Measurements from ENCODE around the gene SSBP2.
"Not testable (repeated sequence)": the region's sequence is repeated elsewhere in the genome, so short reads cannot be mapped to it uniquely, and the experiment has no call there.

Gene SSBP2

GRCh38 chr5:81639556-81639955, 111.3 kb downstream of the SSBP2 start:
- Histone ChIP-seq H3K36me3 (ENCODE audit: control insufficient read depth, insufficient read depth, low read length) (no peaks in the 10 kb centered on the region), H3K27me3 (ENCODE audit: control insufficient read depth, insufficient read depth, low read length) (no peaks in the 10 kb centered on the region), H3K4me3 (ENCODE audit: low read length) (no peak overlapping the region), H3K9ac (ENCODE audit: low read length) (no peak overlapping the region), H3K4me1 (ENCODE audit: control insufficient read depth, insufficient read depth, low read length) (no peaks in the 10 kb centered on the region), H3K9me3 (ENCODE audit: control insufficient read depth, low read length) (no peaks in the 10 kb centered on the region)

- Histone ChIP-seq H3K27me3 (ENCODE audit: control insufficient read depth, insufficient read depth, low read length) (no peaks in the 10 kb centered on the region), H3K9ac (ENCODE audit: low read length) (no peak overlapping the region), H3K4me1 (ENCODE audit: control insufficient read depth, insufficient read depth, low read length) (no peaks in the 10 kb centered on the region), H3K36me3 (ENCODE audit: control insufficient read depth, insufficient read depth, low read length) (no peaks in the 10 kb centered on the region), H3K9me3 (ENCODE audit: control insufficient read depth, low read length) (no peaks in the 10 kb centered on the region), H3K4me3 (ENCODE audit: low read length) (no peak overlapping the region)
Observed at GRCh38 chr5:81638471-81638870, 112.4 kb downstream of the SSBP2 start.

GRCh38 chr5:81633891-81634290, 117.0 kb downstream of the SSBP2 start:
- Histone ChIP-seq H3K36me3 (ENCODE audit: control insufficient read depth, insufficient read depth, low read length) (no peaks in the 10 kb centered on the region), H3K27me3 (ENCODE audit: control insufficient read depth, insufficient read depth, low read length) (no peaks in the 10 kb centered on the region), H3K4me1 (ENCODE audit: control insufficient read depth, insufficient read depth, low read length) (no peaks in the 10 kb centered on the region), H3K4me3 (ENCODE audit: low read length) (no peak overlapping the region), H3K9ac (ENCODE audit: low read length) (no peak overlapping the region), H3K9me3 (ENCODE audit: control insufficient read depth, low read length) (no peaks in the 10 kb centered on the region)

- H3K9me3 ChIP-seq (ENCODE audit: control insufficient read depth, low read length): no peaks in the 10 kb centered on the region
- no peaks in the 10 kb centered on the region for H3K4me1 ChIP-seq (ENCODE audit: control insufficient read depth, insufficient read depth, low read length)
- H3K4me3 ChIP-seq (ENCODE audit: low read length): no peak overlapping the region
- no peaks in the 10 kb centered on the region for H3K36me3 ChIP-seq (ENCODE audit: control insufficient read depth, insufficient read depth, low read length)
- H3K27me3 ChIP-seq (ENCODE audit: control insufficient read depth, insufficient read depth, low read length): no peaks in the 10 kb centered on the region
- no peak overlapping the region for H3K9ac ChIP-seq (ENCODE audit: low read length)
Observed at GRCh38 chr5:81633471-81633870, 117.4 kb downstream of the SSBP2 start.

- Histone ChIP-seq H3K4me1 (ENCODE audit: control insufficient read depth, insufficient read depth, low read length) (no peaks in the 10 kb centered on the region), H3K27me3 (ENCODE audit: control insufficient read depth, insufficient read depth, low read length) (no peaks in the 10 kb centered on the region), H3K4me3 (ENCODE audit: low read length) (no peak overlapping the region), H3K9me3 (ENCODE audit: control insufficient read depth, low read length) (no peaks in the 10 kb centered on the region), H3K36me3 (ENCODE audit: control insufficient read depth, insufficient read depth, low read length) (no peaks in the 10 kb centered on the region), H3K9ac (ENCODE audit: low read length) (no peak overlapping the region)
Observed at GRCh38 chr5:81632679-81633078, 118.2 kb downstream of the SSBP2 start.

- Histone ChIP-seq H3K36me3 (ENCODE audit: control insufficient read depth, insufficient read depth, low read length) (no peaks in the 10 kb centered on the region), H3K4me1 (ENCODE audit: control insufficient read depth, insufficient read depth, low read length) (no peaks in the 10 kb centered on the region), H3K4me3 (ENCODE audit: low read length) (no peak overlapping the region), H3K27me3 (ENCODE audit: control insufficient read depth, insufficient read depth, low read length) (no peaks in the 10 kb centered on the region), H3K9ac (ENCODE audit: low read length) (no peak overlapping the region), H3K9me3 (ENCODE audit: control insufficient read depth, low read length) (no peaks in the 10 kb centered on the region)
Observed at GRCh38 chr5:81631621-81632020, 119.3 kb downstream of the SSBP2 start.

- Histone ChIP-seq H3K9ac (ENCODE audit: low read length) (no peak overlapping the region), H3K4me1 (ENCODE audit: control insufficient read depth, insufficient read depth, low read length) (no peaks in the 10 kb centered on the region), H3K4me3 (ENCODE audit: low read length) (no peak overlapping the region), H3K36me3 (ENCODE audit: control insufficient read depth, insufficient read depth, low read length) (no peaks in the 10 kb centered on the region), H3K9me3 (ENCODE audit: control insufficient read depth, low read length) (no peaks in the 10 kb centered on the region), H3K27me3 (ENCODE audit: control insufficient read depth, insufficient read depth, low read length) (no peaks in the 10 kb centered on the region)
Observed at GRCh38 chr5:81631124-81631523, 119.8 kb downstream of the SSBP2 start.

- Histone ChIP-seq H3K9ac (ENCODE audit: low read length) (no peak overlapping the region), H3K9me3 (ENCODE audit: control insufficient read depth, low read length) (no peaks in the 10 kb centered on the region), H3K27me3 (ENCODE audit: control insufficient read depth, insufficient read depth, low read length) (no peaks in the 10 kb centered on the region), H3K4me3 (ENCODE audit: low read length) (no peak overlapping the region), H3K36me3 (ENCODE audit: control insufficient read depth, insufficient read depth, low read length) (no peaks in the 10 kb centered on the region), H3K4me1 (ENCODE audit: control insufficient read depth, insufficient read depth, low read length) (no peaks in the 10 kb centered on the region)
Observed at GRCh38 chr5:81630684-81631083, 120.2 kb downstream of the SSBP2 start.

GRCh38 chr5:81629986-81630385, 120.9 kb downstream of the SSBP2 start:
- H3K9me3 ChIP-seq (ENCODE audit: control insufficient read depth, low read length): no peaks in the 10 kb centered on the region
- H3K27me3 ChIP-seq (ENCODE audit: control insufficient read depth, insufficient read depth, low read length): no peaks in the 10 kb centered on the region
- H3K4me3 ChIP-seq (ENCODE audit: low read length): no peak overlapping the region
- no peaks in the 10 kb centered on the region for H3K36me3 ChIP-seq (ENCODE audit: control insufficient read depth, insufficient read depth, low read length)
- H3K4me1 ChIP-seq (ENCODE audit: control insufficient read depth, insufficient read depth, low read length): no peaks in the 10 kb centered on the region
- no peak overlapping the region for H3K9ac ChIP-seq (ENCODE audit: low read length)

- H3K9me3 ChIP-seq (ENCODE audit: control insufficient read depth, low read length); H3K9ac ChIP-seq (ENCODE audit: low read length); H3K4me1 ChIP-seq (ENCODE audit: control insufficient read depth, insufficient read depth, low read length); H3K27me3 ChIP-seq (ENCODE audit: control insufficient read depth, insufficient read depth, low read length); H3K4me3 ChIP-seq (ENCODE audit: low read length); H3K36me3 ChIP-seq (ENCODE audit: control insufficient read depth, insufficient read depth, low read length): not testable (repeated sequence)
Observed at GRCh38 chr5:81628061-81628460, 122.8 kb downstream of the SSBP2 start.

GRCh38 chr5:81626524-81626923, 124.4 kb downstream of the SSBP2 start:
- no peaks in the 10 kb centered on the region for H3K27me3 ChIP-seq (ENCODE audit: control insufficient read depth, insufficient read depth, low read length)
- H3K4me3 ChIP-seq (ENCODE audit: low read length): no peak overlapping the region
- no peak overlapping the region for H3K9ac ChIP-seq (ENCODE audit: low read length)
- no peaks in the 10 kb centered on the region for H3K9me3 ChIP-seq (ENCODE audit: control insufficient read depth, low read length)
- no peaks in the 10 kb centered on the region for H3K36me3 ChIP-seq (ENCODE audit: control insufficient read depth, insufficient read depth, low read length)
- no peaks in the 10 kb centered on the region for H3K4me1 ChIP-seq (ENCODE audit: control insufficient read depth, insufficient read depth, low read length)

GRCh38 chr5:81609810-81610375, 141.0 kb downstream of the SSBP2 start:
- H3K36me3 ChIP-seq (ENCODE audit: control insufficient read depth, insufficient read depth, low read length): no peaks in the 10 kb centered on the region
- no peaks in the 10 kb centered on the region for H3K27me3 ChIP-seq (ENCODE audit: control insufficient read depth, insufficient read depth, low read length)
- H3K4me3 ChIP-seq (ENCODE audit: low read length): no peak overlapping the region
- peaks cover 4% of the 10 kb centered on the region for H3K9me3 ChIP-seq (ENCODE audit: control insufficient read depth, low read length)
- H3K9ac ChIP-seq (ENCODE audit: low read length): no peak overlapping the region
- no peaks in the 10 kb centered on the region for H3K4me1 ChIP-seq (ENCODE audit: control insufficient read depth, insufficient read depth, low read length)

GRCh38 chr5:81608976-81609375, 141.9 kb downstream of the SSBP2 start:
- Histone ChIP-seq H3K9me3 (ENCODE audit: control insufficient read depth, low read length) (peaks cover 4% of the 10 kb centered on the region), H3K27me3 (ENCODE audit: control insufficient read depth, insufficient read depth, low read length) (no peaks in the 10 kb centered on the region), H3K4me3 (ENCODE audit: low read length) (no peak overlapping the region), H3K36me3 (ENCODE audit: control insufficient read depth, insufficient read depth, low read length) (no peaks in the 10 kb centered on the region), H3K4me1 (ENCODE audit: control insufficient read depth, insufficient read depth, low read length) (no peaks in the 10 kb centered on the region), H3K9ac (ENCODE audit: low read length) (no peak overlapping the region)

All from mucosa of stomach (tissue), 1 donor.